C4-2B (cell line): ENCODE data around the gene TMEM186.

Source experiments
- CTCF ChIP-seq: fragments of 450-650 bp; conservative IDR thresholded peaks from 2 replicates; pipeline ENCODE4 v1.5.1; 2017; ENCODE audit warnings: mild to moderate bottlenecking
- ZFX ChIP-seq: fragments of 450-650 bp; IDR thresholded peaks from 2 replicates; pipeline ENCODE4 v1.6.1; 2017

- TF ChIP-seq CTCF (no peak), ZFX (no peak)
Observed at GRCh38 chr16:8752706-8753105, 44.7 kb downstream of the TMEM186 start.
